Adrenal gland (tissue), 12 donors: ENCODE data around the gene ACTC1. TPM values are rescaled to one million over a fixed set of nuclear protein-coding genes. Genes with fewer than 3 reads are reported as not detected.
"Not testable (repeated sequence)": the region's sequence is repeated elsewhere in the genome, so short reads cannot be mapped to it uniquely, and the experiment has no call there.

ENCODE experiments used
- DNase-seq, 7 donors: peaks; one replicate each; pipeline ENCODE4 v3.0.0-alpha.2; 2019 to 2020
- H3K27ac ChIP-seq, 5 donors: fragments of 200-600 bp; sonication (generic) in 4 of 5; 1 replicate in 3 of 5; 2 replicates in 2 of 5; pipeline versions ENCODE4 v1.5.1 to v1.8.0; 2016 to 2020; ENCODE audit warnings: mild to moderate bottlenecking in 1 of 5
- H3K27me3 ChIP-seq: fragments of 200-600 bp; 2 replicates; pipeline ENCODE4 v1.8.0; 2021
- H3K36me3 ChIP-seq, 2 donors: fragments of 200-600 bp; replicated peaks in 1 of 2; 1 replicate in 1 of 2; 2 replicates in 1 of 2; pipeline versions ENCODE4 v1.5.1 to v1.8.0; 2018 to 2022
- H3K4me1 ChIP-seq, 2 donors: fragments of 200-600 bp; replicated peaks in 1 of 2; 1 replicate in 1 of 2; 2 replicates in 1 of 2; pipeline versions ENCODE4 v1.5.1 to v1.8.0; 2018 to 2021
- H3K4me3 ChIP-seq, 4 donors: fragments of 200-600 bp; sonication (generic) in 3 of 4; one replicate each; pipeline ENCODE4 v1.5.1; 2016 to 2018
- H3K9me3 ChIP-seq, 3 donors: fragments of 200-600 bp; sonication (generic) in 1 of 3; replicated peaks in 1 of 3; 1 replicate in 2 of 3; 2 replicates in 1 of 3; pipeline versions ENCODE4 v1.5.1 to v1.8.0; 2016 to 2021
- CTCF ChIP-seq, 6 experiments: fragments of 450-650 bp in 4 of 6; fragments of 200-600 bp in 2 of 6; sonication (generic) in 1 of 6; IDR thresholded peaks; 1 replicate in 5 of 6; 2 replicates in 1 of 6; pipeline versions ENCODE4 v1.5.1 to v1.8.0; 2016 to 2021; ENCODE audit warnings: antibody characterized with exemption in 6 of 6, mild to moderate bottlenecking in 2 of 6, moderate library complexity in 1 of 6
- POLR2A ChIP-seq, 2 donors: fragments of 450-650 bp; IDR thresholded peaks; one replicate each; pipeline ENCODE4 v1.6.1; 2017; ENCODE audit warnings: antibody characterized with exemption in 2 of 2, mild to moderate bottlenecking in 2 of 2, moderate library complexity in 1 of 2
- WGBS, 4 donors: extraction: QIAGEN DNeasy Blood & Tissue Kit in 2 of 4; methylation state at CpG; one replicate each; pipeline versions ENCODE4 v1.1.5 to v1.1.7; 2013 to 2017; 5-methylcytosine and 5-hydroxymethylcytosine counted together
- intact Hi-C, 2 donors: fragments of 100-400 bp; cut with DNase I; formaldehyde crosslinking; loops; one replicate each; pipeline versions ENCODE4 v1.14.1 to v1.15.0; 2022 to 2023
- polyA plus RNA-seq, 3 donors: library from polyadenylated mRNA; stranded (reverse); fragments of 200-250 nt in 2 of 3; fragments of 350-450 nt in 1 of 3; fragmentation: Illumina TruSeq in 1 of 3; extraction: RNeasy Lipid Tissue Mini Kit (QIAGEN cat#74804) in 1 of 3; gene quantifications; one replicate each; pipeline ENCODE4 v1.2.3, GENCODE V29; 2013 to 2014
- total RNA-seq, 9 donors: library from RNA; depleted of rRNA in 4 of 9; stranded (reverse); fragments of >200 nt in 4 of 9; fragments of 120-200 nt in 1 of 9; fragmentation: NEBNext Ultra II Directional in 1 of 9; extraction: Animal tissue kit (Norgen Biotek cat#: 25700) in 1 of 9; gene quantifications; one replicate each; pipeline versions ENCODE4 v1.1.0 to v1.2.4, GENCODE V29; 2013 to 2023
- donor health status: healthy with polysubstance abuse.
- donor health status: Bipolar disorder and iron deficiency.
- donor health status: DM: yes; HTN: yes; CAD: no.
- donor health status: DM: no; HTN: no; CAD: no.
- donor health status: DM: no; HTN: no; CAD: no.
- donor health status: DM: yes; HTN: yes; CAD: no.

ACTC1 gene
- total and polyA plus RNA-seq, 12 donors: 0.11 to 7.3 (median 0.69) TPM; not detected in 3

GRCh38 chr15:34818526-34818925, 23.2 kb upstream of the ACTC1 start:
- TF ChIP-seq POLR2A (IDR thresholded peaks at IDR 0.05) (no peak), CTCF (IDR thresholded peaks at IDR 0.05) (no peak)
- intact Hi-C loops: no loop called here
- WGBS, 4 donors: 84 to 94% (median 90%) methylated on average over 1 of the region's 1 CpG

GRCh38 chr15:34815836-34816235, 20.5 kb upstream of the ACTC1 start:
- TF ChIP-seq POLR2A (IDR thresholded peaks at IDR 0.05) (no peak), CTCF (IDR thresholded peaks at IDR 0.05) (no peak)
- WGBS, 4 donors: 53 to 78% (median 63%) methylated on average over 1 of the region's 1 CpG
- H3K27ac ChIP-seq: no peak overlapping the region
- DNase-seq: no peak
- no peak overlapping the region for H3K4me3 ChIP-seq
- no peaks in the 10 kb centered on the region for H3K36me3 ChIP-seq
- no peaks in the 10 kb centered on the region for H3K27me3 ChIP-seq
- no peaks in the 10 kb centered on the region for H3K9me3 ChIP-seq
- H3K4me1 ChIP-seq: no peaks in the 10 kb centered on the region
- intact Hi-C loops: no loop called here

More at GRCh38 chr15:34818526-34818925, 23.2 kb upstream of the ACTC1 start:
- Histone ChIP-seq H3K4me3 (no peak overlapping the region), H3K36me3 (no peaks in the 10 kb centered on the region), H3K4me1 (no peaks in the 10 kb centered on the region), H3K27ac (no peak overlapping the region), H3K27me3 (no peaks in the 10 kb centered on the region), H3K9me3 (no peaks in the 10 kb centered on the region)
- no peak for DNase-seq

GRCh38 chr15:34813446-34814190, 18.3 kb upstream of the ACTC1 start:
- Histone ChIP-seq H3K36me3 (no peaks in the 10 kb centered on the region), H3K9me3 (no peaks in the 10 kb centered on the region), H3K27me3 (no peaks in the 10 kb centered on the region), H3K4me3 (no peak overlapping the region), H3K27ac (no peak overlapping the region), H3K4me1 (no peaks in the 10 kb centered on the region)
- no peak for DNase-seq
- intact Hi-C loops: no loop called here
- TF ChIP-seq POLR2A (IDR thresholded peaks at IDR 0.05): no peak
- TF ChIP-seq CTCF (IDR thresholded peaks at IDR 0.05): no peak
- WGBS, 4 donors: 53 to 65% (median 55%) methylated on average over 3 of the region's 3 CpGs

GRCh38 chr15:34812868-34813365, 17.6 kb upstream of the ACTC1 start:
- H3K4me1 ChIP-seq, H3K27ac ChIP-seq, H3K9me3 ChIP-seq, H3K27me3 ChIP-seq, H3K4me3 ChIP-seq, DNase-seq, intact Hi-C loops, H3K36me3 ChIP-seq: not testable (repeated sequence)
- WGBS, 4 donors: 46 to 53% (median 52%) methylated on average over 9 of the region's 9 CpGs

- TF ChIP-seq POLR2A (IDR thresholded peaks at IDR 0.05): no peak
- no peak for TF ChIP-seq CTCF (IDR thresholded peaks at IDR 0.05)
- intact Hi-C loops: no loop called here
- Histone ChIP-seq H3K4me3 (no peak overlapping the region), H3K9me3 (no peaks in the 10 kb centered on the region), H3K36me3 (no peaks in the 10 kb centered on the region), H3K4me1 (no peaks in the 10 kb centered on the region), H3K27me3 (no peaks in the 10 kb centered on the region), H3K27ac (no peak overlapping the region)
- no peak for DNase-seq
- 57 to 62% (median 58%) methylated on average over 1 of the region's 1 CpG for WGBS, 4 donors
Observed at GRCh38 chr15:34812369-34812768, 17.0 kb upstream of the ACTC1 start.
